ENCODE measurements around the gene TNFAIP8L1.

TNFAIP8L1 gene

GRCh38 chr19:4609878-4610511 lies 29.3 kb upstream of the TNFAIP8L1 start:
- DNase-seq (ENCODE audit: low read depth in 2 of 2) = no peak

- no peak for DNase-seq (ENCODE audit: low read depth in 2 of 2)
These were observed 26.0 kb upstream of the TNFAIP8L1 start for GRCh38 chr19:4613254-4613751.

- no peak for DNase-seq (ENCODE audit: low read depth in 2 of 2)
These were observed 21.3 kb upstream of the TNFAIP8L1 start for GRCh38 chr19:4618019-4618418.

- DNase-seq (ENCODE audit: low read depth in 2 of 2) = no peak
These were observed 19.5 kb upstream of the TNFAIP8L1 start for GRCh38 chr19:4619668-4620294.

GRCh38 chr19:4620675-4621074 lies 18.6 kb upstream of the TNFAIP8L1 start:
- no peak for DNase-seq (ENCODE audit: low read depth in 2 of 2)

GRCh38 chr19:4622695-4623421 lies 16.5 kb upstream of the TNFAIP8L1 start:
- DNase-seq (ENCODE audit: low read depth in 2 of 2) = no peak

GRCh38 chr19:4624301-4624700 lies 15.0 kb upstream of the TNFAIP8L1 start:
- no peak for DNase-seq (ENCODE audit: low read depth in 2 of 2)

- DNase-seq (ENCODE audit: low read depth in 2 of 2) = no peak
These were observed 14.5 kb upstream of the TNFAIP8L1 start for GRCh38 chr19:4624733-4625362.

- DNase-seq (ENCODE audit: low read depth in 2 of 2) = no peak
These were observed 6.0 kb upstream of the TNFAIP8L1 start for GRCh38 chr19:4633140-4633967.

GRCh38 chr19:4635754-4636116 lies 3.6 kb upstream of the TNFAIP8L1 start:
- DNase-seq (ENCODE audit: low read depth in 2 of 2) = no peak

GRCh38 chr19:4636151-4636717 lies 3.1 kb upstream of the TNFAIP8L1 start:
- peak; percentile 45 to 68 for DNase-seq (ENCODE audit: low read depth in 2 of 2)

GRCh38 chr19:4636761-4637160 lies 2.6 kb upstream of the TNFAIP8L1 start:
- DNase-seq (ENCODE audit: low read depth in 2 of 2) = no peak

- DNase-seq (ENCODE audit: low read depth in 2 of 2) = no peak
These were observed 999 bp upstream of the TNFAIP8L1 start for GRCh38 chr19:4638317-4638716.

- no peak for DNase-seq (ENCODE audit: low read depth in 2 of 2)
These were observed 373 bp downstream of the TNFAIP8L1 start for GRCh38 chr19:4639531-4640246.

GRCh38 chr19:4640247-4641000 lies 1.1 kb downstream of the TNFAIP8L1 start:
- no peak for DNase-seq (ENCODE audit: low read depth in 2 of 2)

- DNase-seq (ENCODE audit: low read depth in 2 of 2) = no peak
These were observed 1.8 kb downstream of the TNFAIP8L1 start for GRCh38 chr19:4641132-4641531.

GRCh38 chr19:4642625-4643024 lies 3.3 kb downstream of the TNFAIP8L1 start:
- no peak for DNase-seq (ENCODE audit: low read depth in 2 of 2)

GRCh38 chr19:4645718-4646117 lies 6.4 kb downstream of the TNFAIP8L1 start:
- DNase-seq (ENCODE audit: low read depth in 2 of 2) = no peak

GRCh38 chr19:4647676-4648644 lies 8.6 kb downstream of the TNFAIP8L1 start:
- no peak for DNase-seq (ENCODE audit: low read depth in 2 of 2)

Data from stimulated activated CD4-positive, alpha-beta T cell treated with anti-CD3 and anti-CD28 coated beads, Interleukin-1b, Interleukin-23, amount 100 ng/mL, for 1 hour (primary cell).